Subcutaneous adipose tissue (tissue), 4 donors: Measurements from ENCODE around the gene AP1B1. TPM values are rescaled to one million over a fixed set of nuclear protein-coding genes. Genes with fewer than 3 reads are reported as not detected.

Experiments
- CTCF ChIP-seq: fragments of 450-650 bp; IDR thresholded peaks from one replicate; pipeline ENCODE4 v1.5.1; 2016; ENCODE audit warnings: low read depth, mild to moderate bottlenecking, control low read depth, antibody characterized with exemption, moderate library complexity
- total RNA-seq, 4 donors: library from RNA; depleted of rRNA; stranded (reverse); fragments of >200 nt; gene quantifications; one replicate each; pipeline ENCODE4 v1.1.0, GENCODE V29; 2016

AP1B1 gene
- total RNA-seq: 10 to 100 TPM; 49.7 to 81.1 (median 60.1) TPM

- TF ChIP-seq CTCF: no peak
Measured at GRCh38 chr22:29387921-29388758, at the start of gene AP1B1. AP1B1 (minus strand) TSS chr22:29388570; CDS start chr22:29367243, 21,327 bp downstream.

- no peak for TF ChIP-seq CTCF
Measured at GRCh38 chr22:29435236-29436136, 47.1 kb upstream of the AP1B1 start.

- no peak for TF ChIP-seq CTCF
Measured at GRCh38 chr22:29434288-29434687, 45.9 kb upstream of the AP1B1 start.

- TF ChIP-seq CTCF: no peak
Measured at GRCh38 chr22:29433856-29434255, 45.5 kb upstream of the AP1B1 start.

GRCh38 chr22:29431986-29432385 lies 43.6 kb upstream of the AP1B1 start:
- TF ChIP-seq CTCF: no peak

DNA sequence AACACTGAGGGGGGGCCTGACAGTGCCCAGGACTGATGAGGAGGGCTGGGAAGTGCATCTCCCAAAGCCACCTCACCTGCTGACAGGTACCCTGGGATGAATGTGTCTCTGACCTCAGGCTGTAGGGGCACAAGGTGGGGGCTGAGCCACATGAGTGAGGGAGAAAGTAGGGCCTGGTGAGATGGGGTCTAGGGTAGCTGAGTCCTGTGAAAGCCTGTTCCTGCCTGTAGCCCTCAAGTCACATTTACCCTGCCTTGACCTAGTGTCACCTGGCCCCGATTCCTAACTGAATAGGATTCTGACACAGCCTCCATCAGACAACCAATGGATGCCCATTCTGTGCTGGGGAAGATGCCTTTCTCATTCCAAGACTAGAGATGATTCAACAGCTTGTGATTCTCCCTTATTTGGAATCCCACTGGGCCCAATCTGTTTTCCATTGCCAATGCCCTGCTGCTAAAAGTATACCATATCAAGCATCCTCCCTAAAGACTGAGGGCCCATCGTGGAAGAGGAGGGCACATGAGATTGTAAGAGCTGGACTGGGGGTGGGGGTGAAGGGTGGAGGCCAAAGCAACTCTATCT lies 38.9 kb upstream of the AP1B1 start:
- no peak for TF ChIP-seq CTCF

GRCh38 chr22:29426476-29426875 lies 38.1 kb upstream of the AP1B1 start:
- TF ChIP-seq CTCF: no peak
